NT2/D1 (cell line): ENCODE data around the gene PDPR.
"Not testable (repeated sequence)": the region's sequence is repeated elsewhere in the genome, so short reads cannot be mapped to it uniquely, and the experiment has no call there.

ENCODE experiments used
- SUZ12 ChIP-seq: IDR thresholded peaks from 2 replicates; pipeline ENCODE4 v1.6.1; 2011; ENCODE audit not compliant: insufficient read length, insufficient read depth; ENCODE audit errors: extremely low read depth
- YY1 ChIP-seq: IDR thresholded peaks from 2 replicates; pipeline ENCODE4 v1.6.1; 2011; ENCODE audit not compliant: insufficient read length, insufficient read depth
- ZNF274 ChIP-seq: IDR thresholded peaks from 2 replicates; pipeline ENCODE4 v1.6.1; 2011; ENCODE audit warnings: mild to moderate bottlenecking, low read depth, low read length

DNA sequence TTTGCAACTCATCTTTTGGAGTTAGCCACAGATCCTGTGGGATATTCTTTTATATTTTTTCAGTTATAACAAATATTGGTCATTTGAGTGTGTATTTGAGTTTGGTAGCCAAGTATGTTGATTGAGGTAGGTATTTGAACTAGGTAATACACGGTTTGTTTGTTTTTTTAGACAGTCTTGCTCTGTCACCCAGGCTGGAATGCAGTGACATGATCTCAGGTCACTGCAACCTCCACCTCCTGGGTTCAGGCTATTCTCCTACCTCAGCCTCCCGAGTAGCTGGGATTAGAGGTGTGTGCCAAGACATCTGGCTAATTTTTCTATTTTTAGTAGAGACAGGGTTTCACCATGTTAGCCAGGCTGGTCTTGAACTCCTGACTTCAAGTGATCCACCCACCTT lies 22.5 kb downstream of the PDPR start:
- TF ChIP-seq YY1, ZNF274, SUZ12: not testable (repeated sequence)
